T-cell (primary cell): ENCODE measurements around the gene MED29. TPM values are rescaled to one million over a fixed set of nuclear protein-coding genes. Genes with fewer than 3 reads are reported as not detected.

Experiments
- ATAC-seq, 4 experiments: fragments of 200-7000 bp in 3 of 4; fragments of 150-1000 bp in 1 of 4; cut with Tn5 transposase; replicated peaks in 1 of 4; 1 replicate in 3 of 4; 2 replicates in 1 of 4; pipeline ENCODE4 v1.10.0; 2021; ENCODE audit warnings: moderate library complexity in 3 of 4, mild to moderate bottlenecking in 2 of 4, moderate number of reproducible peaks in 1 of 4
- CTCF ChIA-PET, 2 donors: fragments of 300-600 bp; sonication (Branson Sonifier 250); formaldehyde crosslinking; loops; one replicate each; lab custom pipeline; 2022; ENCODE audit warnings: antibody characterized with exemption in 2 of 2; lab: Charles Lee
- POLR2A ChIA-PET, 2 donors: fragments of 300-600 bp; sonication (Branson Sonifier 250); formaldehyde crosslinking; loops; one replicate each; lab custom pipeline; 2022; ENCODE audit warnings: antibody characterized with exemption in 2 of 2; lab: Charles Lee
- DNase-seq, 35 experiments: peaks; one replicate each; pipeline versions ENCODE4 v3.0.0 to v3.0.0-alpha.2; 2013 to 2023
- H3K27ac ChIP-seq: one replicate; pipeline ENCODE4 v1.5.1; 2013; ENCODE audit warnings: low read length
- H3K27me3 ChIP-seq, 2 experiments: replicated peaks in 1 of 2; 1 replicate in 1 of 2; 2 replicates in 1 of 2; pipeline versions ENCODE4 v1.6.1 to v1.7.0; 2013; ENCODE audit warnings: low read length in 1 of 2, mixed read lengths in 1 of 2; ENCODE audit not compliant: control insufficient read depth in 2 of 2, insufficient read depth in 2 of 2; ENCODE audit errors: extremely low read depth in 1 of 2
- H3K36me3 ChIP-seq, 2 donors: 1 replicate in 1 of 2; 2 replicates in 1 of 2; pipeline versions ENCODE4 v1.6.1 to v1.7.0; 2013; ENCODE audit warnings: low read length in 1 of 2; ENCODE audit not compliant: control insufficient read depth in 2 of 2, insufficient read depth in 1 of 2; ENCODE audit errors: extremely low read depth in 1 of 2
- H3K4me1 ChIP-seq, 2 experiments: 1 replicate in 1 of 2; 2 replicates in 1 of 2; pipeline versions ENCODE4 v1.6.1 to v1.7.0; 2013; ENCODE audit warnings: low read length in 2 of 2, mixed read lengths in 1 of 2; ENCODE audit not compliant: insufficient read depth in 2 of 2, control insufficient read depth in 1 of 2; ENCODE audit errors: extremely low read depth in 1 of 2
- H3K4me3 ChIP-seq, 2 donors: 1 replicate in 1 of 2; 2 replicates in 1 of 2; pipeline versions ENCODE4 v1.5.1 to v1.7.0; 2013; ENCODE audit warnings: mild to moderate bottlenecking in 2 of 2, low read length in 1 of 2, moderate library complexity in 1 of 2; ENCODE audit not compliant: control insufficient read depth in 1 of 2; ENCODE audit errors: extremely low read depth in 1 of 2
- H3K9me3 ChIP-seq: 2 replicates; pipeline ENCODE4 v1.7.0; 2013
- H3K27ac Mint-ChIP-seq, 2 donors: one replicate each; pipeline ENCODE4 v1.8.0; 2020 to 2021; ENCODE audit warnings: mild to moderate bottlenecking in 2 of 2, mixed read lengths in 2 of 2
- H3K27me3 Mint-ChIP-seq, 2 donors: one replicate each; pipeline ENCODE4 v1.8.0; 2021 to 2022; ENCODE audit warnings: mixed read lengths in 2 of 2
- H3K36me3 Mint-ChIP-seq: one replicate; pipeline ENCODE4 v1.8.0; 2021; ENCODE audit warnings: mixed read lengths
- H3K4me1 Mint-ChIP-seq, 3 donors: one replicate each; pipeline ENCODE4 v1.8.0; 2020 to 2022; ENCODE audit warnings: mixed read lengths in 3 of 3, mild to moderate bottlenecking in 1 of 3
- H3K4me3 Mint-ChIP-seq, 3 donors: one replicate each; pipeline ENCODE4 v1.8.0; 2020 to 2022; ENCODE audit warnings: mild to moderate bottlenecking in 3 of 3, mixed read lengths in 3 of 3, moderate library complexity in 3 of 3
- H3K9me3 Mint-ChIP-seq, 3 donors: one replicate each; pipeline ENCODE4 v1.8.0; 2020 to 2022; ENCODE audit warnings: mixed read lengths in 3 of 3
- WGBS: methylation state at CpG from one replicate; pipeline ENCODE4 v1.1.5; 2013; ENCODE audit warnings: missing lambda C conversion rate; ENCODE audit not compliant: insufficient coverage; 5-methylcytosine and 5-hydroxymethylcytosine counted together
- total RNA-seq, 35 experiments: library from RNA in 6 of 35; stranded (reverse) in 6 of 35; fragments of 120-200 nt in 1 of 35; gene quantifications; one replicate each; pipeline versions ENCODE4 v1.2.1 to v1.2.4 and lab custom pipeline; 2013 to 2026

MED29 gene
- total RNA-seq, 5 donors from 2014 or later (not counting 1 experiment from before 2014, with no cell fraction given), result 42.0 to 48.7 (median 47.0) TPM

- POLR2A ChIA-PET, result no interaction called here
Observed at GRCh38 chr19:39369200-39369599, 22.0 kb upstream of the MED29 start.

DNA sequence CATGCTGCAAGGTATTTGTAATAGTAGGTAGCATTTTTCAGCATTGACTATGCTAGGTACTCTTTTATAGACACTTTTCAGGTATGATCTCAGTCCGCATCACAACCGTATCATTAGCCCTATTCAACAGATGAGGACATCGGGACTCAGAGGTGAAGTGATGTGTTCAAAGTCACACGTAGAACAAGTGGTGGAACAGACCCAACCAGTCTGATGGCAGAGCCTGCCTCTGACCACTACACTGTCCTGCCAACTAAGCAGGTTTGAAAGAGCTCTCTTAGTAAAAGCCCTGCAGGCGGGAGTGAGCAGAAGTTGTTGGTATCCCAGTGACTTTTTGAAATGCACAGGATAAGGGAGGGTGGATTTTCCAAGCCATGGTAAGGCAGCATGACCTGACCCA lies 20.4 kb upstream of the MED29 start:
- no peaks in the 10 kb centered on the region for H3K4me1 ChIP-seq
- ATAC-seq, result no peak
- Mint-ChIP-seq H3K27ac (no peak overlapping the region), H3K36me3 (peaks cover 46% of the 10 kb centered on the region), H3K9me3 (no peaks in the 10 kb centered on the region), H3K27me3 (no peaks in the 10 kb centered on the region), H3K4me3 (no peak overlapping the region), H3K4me1 (peaks cover 0 to 2% (median 0%) of the 10 kb centered on the region in 3 donors)
- no peak for DNase-seq
- ChIA-PET POLR2A (no interaction called here), CTCF (no interaction called here)
- no peak overlapping the region for H3K27ac ChIP-seq
- no peaks in the 10 kb centered on the region for H3K27me3 ChIP-seq
- peaks cover 8 to 57% of the 10 kb centered on the region in 2 donors for H3K36me3 ChIP-seq
- no peak overlapping the region for H3K4me3 ChIP-seq
- WGBS, result 100% methylated on average over 5 of the region's 5 CpGs
- no peaks in the 10 kb centered on the region for H3K9me3 ChIP-seq

More at GRCh38 chr19:39369200-39369599, 22.0 kb upstream of the MED29 start:
- CTCF ChIA-PET, result interaction anchor here (0.6 to 1.0 kb wide), 2 partner anchors 13 to 56 kb away, joined by 3 read pairs; no protein-coding TSS in a partner anchor
- no peak overlapping the region for H3K27ac ChIP-seq
- H3K9me3 Mint-ChIP-seq, result no peaks in the 10 kb centered on the region
- no CpG with 5 or more reads among the region's 2 CpGs for WGBS
- no peaks in the 10 kb centered on the region for H3K4me1 ChIP-seq
- H3K4me1 Mint-ChIP-seq, result peaks cover 0 to 2% (median 0%) of the 10 kb centered on the region in 3 donors
- H3K9me3 ChIP-seq, result no peaks in the 10 kb centered on the region
- H3K36me3 Mint-ChIP-seq, result peaks cover 44% of the 10 kb centered on the region
- ATAC-seq (no peak), DNase-seq (no peak)
- no peaks in the 10 kb centered on the region for H3K27me3 Mint-ChIP-seq
- H3K27me3 ChIP-seq, result no peaks in the 10 kb centered on the region
- peak overlapping the region in 1 of 2 donors; percentile 39 for H3K27ac Mint-ChIP-seq
- no peak overlapping the region for H3K4me3 ChIP-seq
- no peak overlapping the region for H3K4me3 Mint-ChIP-seq
- H3K36me3 ChIP-seq, result peaks cover 7 to 53% of the 10 kb centered on the region in 2 donors

DNA sequence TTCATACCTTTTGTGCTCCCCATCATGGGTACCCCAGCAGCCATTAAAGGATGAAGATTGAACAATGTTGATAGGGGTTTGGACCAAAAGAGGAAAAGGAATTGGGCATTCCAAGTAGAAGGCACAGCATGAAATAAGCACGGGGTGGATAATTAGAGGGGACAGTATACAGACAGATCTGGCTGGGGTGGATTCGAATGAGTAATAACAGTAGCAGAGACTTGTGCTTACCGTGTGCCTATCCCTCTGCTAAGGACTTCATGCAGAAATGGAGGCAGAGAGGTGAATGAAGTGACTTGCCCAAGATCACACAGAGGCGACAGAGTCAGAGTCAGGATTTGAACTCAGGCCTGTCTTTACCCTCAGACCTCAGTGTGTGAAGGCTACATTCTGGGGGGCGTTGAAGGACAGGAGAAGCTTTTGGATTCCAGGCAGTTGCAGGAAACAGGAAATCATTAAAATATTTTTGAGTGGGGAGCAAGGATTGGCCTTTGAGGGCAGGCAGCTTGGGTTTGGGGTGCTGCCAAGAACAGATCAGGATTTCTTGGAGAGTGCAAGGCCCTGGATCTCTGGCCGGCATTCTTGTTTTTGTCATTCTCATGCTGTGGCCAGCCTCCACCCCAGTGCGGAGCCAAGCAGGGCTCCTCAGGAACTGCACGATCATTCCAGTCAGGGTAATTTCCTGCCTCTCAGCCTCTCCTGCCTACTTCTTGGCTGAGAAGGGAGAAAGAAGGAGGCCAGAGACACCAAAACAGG lies 19.0 kb upstream of the MED29 start:
- Mint-ChIP-seq H3K4me3 (no peak overlapping the region), H3K27me3 (no peaks in the 10 kb centered on the region), H3K4me1 (no peaks in the 10 kb centered on the region), H3K27ac (peak overlapping the region in 1 of 2 donors; percentile 22), H3K36me3 (peaks cover 55% of the 10 kb centered on the region), H3K9me3 (no peaks in the 10 kb centered on the region)
- Histone ChIP-seq H3K27me3 (no peaks in the 10 kb centered on the region), H3K27ac (no peak overlapping the region), H3K4me1 (no peaks in the 10 kb centered on the region), H3K9me3 (no peaks in the 10 kb centered on the region), H3K4me3 (no peak overlapping the region), H3K36me3 (peaks cover 12 to 64% of the 10 kb centered on the region in 2 donors)
- WGBS, result 71% methylated on average over 6 of the region's 8 CpGs
- ATAC-seq (no peak), DNase-seq (no peak)
- POLR2A ChIA-PET, result no interaction called here
- CTCF ChIA-PET, result no interaction called here

DNA sequence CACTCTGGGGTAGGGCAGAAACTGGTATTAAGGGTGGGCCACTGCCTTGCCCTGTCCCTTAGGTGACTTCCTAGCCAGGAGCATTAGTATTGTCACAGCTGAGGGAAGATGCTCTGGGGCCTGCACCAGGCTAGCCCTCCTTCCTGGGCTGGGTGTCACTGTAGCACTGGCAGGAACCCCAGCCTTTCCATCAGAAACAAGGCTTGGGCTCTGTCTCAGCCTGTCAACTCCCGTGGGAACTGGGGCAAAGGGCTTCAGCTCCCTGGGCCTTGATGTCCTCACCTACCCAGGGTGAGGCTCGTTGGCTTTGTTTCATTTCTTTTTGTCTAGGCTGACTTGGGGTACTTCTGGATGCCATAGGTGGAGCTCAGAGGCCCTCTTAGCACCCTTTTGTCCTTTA lies 18.2 kb upstream of the MED29 start:
- peaks cover 61% of the 10 kb centered on the region for H3K36me3 Mint-ChIP-seq
- no peak overlapping the region for H3K27ac Mint-ChIP-seq
- Histone ChIP-seq H3K27ac (no peak overlapping the region), H3K27me3 (no peaks in the 10 kb centered on the region), H3K4me1 (no peaks in the 10 kb centered on the region), H3K4me3 (no peak overlapping the region), H3K36me3 (peaks cover 16 to 72% of the 10 kb centered on the region in 2 donors), H3K9me3 (no peaks in the 10 kb centered on the region)
- H3K4me1 Mint-ChIP-seq, result no peaks in the 10 kb centered on the region
- no peak for ATAC-seq
- H3K4me3 Mint-ChIP-seq, result no peak overlapping the region
- no peaks in the 10 kb centered on the region for H3K27me3 Mint-ChIP-seq
- 93% methylated on average over 2 of the region's 2 CpGs for whole genome bisulfite sequencing
- no peak for DNase-seq
- POLR2A ChIA-PET, result no interaction called here
- H3K9me3 Mint-ChIP-seq, result no peaks in the 10 kb centered on the region
- CTCF ChIA-PET, result no interaction called here

DNA sequence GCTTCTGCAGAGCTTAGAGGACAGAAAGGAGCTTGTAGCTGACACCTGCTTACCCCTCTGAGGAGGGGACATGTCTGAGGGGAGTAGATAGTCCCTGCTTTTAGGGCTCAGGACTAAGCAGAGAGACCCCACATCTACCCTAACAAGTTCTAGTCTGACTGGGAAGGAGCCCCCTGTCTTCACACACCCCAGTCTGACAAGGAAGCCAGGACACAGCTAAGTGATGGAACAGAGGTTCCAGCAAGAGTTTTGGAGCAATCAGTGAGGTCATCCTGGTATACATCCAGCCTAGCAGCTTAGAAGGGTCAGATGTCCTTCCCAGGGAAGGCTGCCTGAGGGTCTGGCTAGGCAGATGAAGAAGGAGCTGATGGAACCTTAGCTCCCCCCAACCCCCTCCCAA lies 15.2 kb upstream of the MED29 start:
- POLR2A ChIA-PET, result interaction anchor here in 1 of 2 donors (1.2 kb wide), 1 partner anchor 9 kb away, joined by 11 read pairs; no protein-coding TSS in a partner anchor
- Mint-ChIP-seq H3K27me3 (no peaks in the 10 kb centered on the region), H3K36me3 (peaks cover 55% of the 10 kb centered on the region), H3K9me3 (no peaks in the 10 kb centered on the region), H3K27ac (no peak overlapping the region), H3K4me3 (no peak overlapping the region), H3K4me1 (no peaks in the 10 kb centered on the region)
- Histone ChIP-seq H3K27ac (no peak overlapping the region), H3K9me3 (no peaks in the 10 kb centered on the region), H3K27me3 (no peaks in the 10 kb centered on the region), H3K36me3 (peaks cover 12 to 75% of the 10 kb centered on the region in 2 donors), H3K4me1 (no peaks in the 10 kb centered on the region), H3K4me3 (no peak overlapping the region)
- CTCF ChIA-PET, result interaction anchor here in 1 of 2 donors (0.6 kb wide), 1 partner anchor 9 kb away, joined by 5 read pairs; no protein-coding TSS in a partner anchor
- DNase-seq (no peak), ATAC-seq (no peak)

DNA sequence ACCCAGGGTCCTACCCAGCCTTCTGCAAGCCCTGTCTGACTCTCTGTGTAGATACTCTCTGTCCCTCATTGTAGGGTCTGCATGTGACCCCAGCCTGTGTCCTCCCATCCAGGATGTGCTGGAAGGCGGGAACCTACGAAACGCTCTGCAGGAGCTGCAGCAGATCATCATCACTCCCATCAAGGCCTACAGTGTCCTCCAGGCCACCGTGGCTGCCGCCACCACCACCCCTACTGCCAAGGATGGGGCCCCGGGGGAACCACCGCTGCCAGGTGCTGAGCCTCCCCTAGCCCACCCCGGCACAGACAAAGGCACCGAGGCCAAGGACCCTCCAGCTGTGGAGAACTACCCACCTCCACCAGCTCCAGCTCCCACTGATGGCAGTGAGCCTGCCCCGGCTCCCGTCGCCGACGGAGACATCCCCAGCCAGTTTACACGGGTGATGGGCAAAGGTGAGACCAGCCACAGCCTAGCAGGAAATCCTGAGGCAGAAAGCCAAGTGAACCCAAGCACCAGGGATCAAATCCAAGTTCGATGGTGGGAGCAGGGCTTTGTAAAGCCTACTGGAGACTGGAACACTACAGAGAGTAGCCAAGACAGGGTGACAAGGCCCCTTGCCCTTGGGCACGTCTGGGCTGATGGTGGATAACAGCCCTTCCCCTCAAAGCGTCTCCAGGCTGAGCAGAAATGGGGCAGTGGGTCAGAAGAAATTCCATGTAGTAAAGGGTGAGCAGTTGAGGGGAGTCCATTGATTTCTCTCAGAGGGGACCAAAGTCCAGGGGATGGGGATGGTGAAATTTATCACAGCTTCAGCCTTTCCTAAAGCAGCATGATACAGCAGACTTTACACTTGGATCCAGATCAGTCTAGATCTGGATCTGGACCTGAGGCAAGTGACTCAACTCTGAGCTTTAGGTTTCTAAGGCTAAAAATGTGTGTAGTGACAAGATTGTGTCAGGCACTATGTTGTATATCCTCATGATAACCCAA lies 13.5 kb upstream of the MED29 start:
- Mint-ChIP-seq H3K4me3 (no peak overlapping the region), H3K27ac (peak overlapping the region in 1 of 2 donors; percentile 69), H3K36me3 (peaks cover 61% of the 10 kb centered on the region), H3K27me3 (no peaks in the 10 kb centered on the region), H3K4me1 (no peaks in the 10 kb centered on the region), H3K9me3 (no peaks in the 10 kb centered on the region)
- no peaks in the 10 kb centered on the region for H3K27me3 ChIP-seq
- no peak for DNase-seq
- POLR2A ChIA-PET, result no interaction called here
- 95% methylated on average over 15 of the region's 18 CpGs for WGBS
- H3K4me3 ChIP-seq, result no peak overlapping the region
- no peak overlapping the region for H3K27ac ChIP-seq
- CTCF ChIA-PET, result interaction anchor here in 1 of 2 donors (0.6 kb wide), 1 partner anchor 167 kb away, joined by 4 read pairs; no protein-coding TSS in a partner anchor
- H3K36me3 ChIP-seq, result peaks cover 18 to 76% of the 10 kb centered on the region in 2 donors
- no peak for ATAC-seq
- no peaks in the 10 kb centered on the region for H3K4me1 ChIP-seq
- no peaks in the 10 kb centered on the region for H3K9me3 ChIP-seq
